GM18526 (cell line): ENCODE results near the gene EPHA7.

Experiments
- POLR2A ChIP-seq: IDR thresholded peaks from 3 replicates; pipeline ENCODE4 v1.6.1; 2011; ENCODE audit not compliant: insufficient read length; ENCODE audit errors: extremely low read depth

Gene EPHA7

DNA sequence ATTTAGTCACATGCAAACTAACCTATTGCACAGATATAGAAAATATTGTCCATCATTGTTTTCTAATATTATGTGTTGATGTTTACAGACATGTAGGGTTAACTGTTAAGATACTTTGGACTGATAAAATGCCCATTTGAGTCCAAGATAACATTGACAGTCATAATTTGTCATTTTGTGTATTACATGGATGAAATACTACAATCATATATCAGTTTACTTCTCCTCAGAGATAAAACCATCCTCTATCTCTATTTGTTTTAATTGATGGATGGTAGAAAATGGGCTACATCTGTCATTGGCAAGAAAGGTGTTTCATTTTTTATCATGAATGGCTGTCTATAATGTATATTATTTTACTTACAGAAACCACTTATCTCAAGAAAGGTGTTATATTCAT lies 6.2 kb downstream of the EPHA7 start:
- no peak for TF ChIP-seq POLR2A

DNA sequence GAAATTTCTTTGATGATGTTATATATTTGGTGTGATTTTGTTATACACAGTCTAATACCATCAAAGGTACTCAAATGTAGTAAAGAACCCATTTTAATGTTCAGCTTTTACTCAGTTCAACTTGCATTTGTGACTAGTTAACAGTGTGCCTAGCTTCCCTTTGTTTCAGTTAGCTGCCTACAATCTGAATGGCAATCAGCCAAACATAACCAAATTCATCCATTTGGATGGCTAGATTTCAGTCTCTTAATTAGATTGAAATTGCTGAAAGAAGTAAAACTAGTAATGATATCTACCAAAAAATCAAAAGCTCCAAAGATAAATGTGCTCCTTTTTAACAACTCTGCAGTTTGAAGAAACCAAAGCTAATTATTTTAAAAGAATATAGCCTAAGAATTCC lies 6.9 kb downstream of the EPHA7 start:
- TF ChIP-seq POLR2A, result no peak

DNA sequence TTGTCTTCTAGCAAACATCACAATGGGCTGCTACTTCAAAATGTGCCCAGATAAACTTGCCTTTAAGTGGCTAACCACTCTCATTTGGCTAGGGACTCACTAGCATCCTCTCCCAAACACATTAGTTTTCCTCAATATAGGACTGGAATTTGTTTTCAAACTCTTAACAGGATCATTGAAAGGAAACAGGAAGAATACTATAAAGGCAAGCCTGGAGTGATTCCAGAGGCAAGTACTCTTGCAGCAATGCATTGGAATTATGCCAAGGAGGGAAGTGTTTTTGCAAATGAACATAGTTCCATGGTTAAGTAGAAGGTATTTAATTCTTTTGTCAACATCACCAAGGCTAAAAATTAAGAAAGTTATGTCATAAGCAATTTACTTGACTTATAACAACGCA lies 12.2 kb downstream of the EPHA7 start:
- TF ChIP-seq POLR2A, result no peak

DNA sequence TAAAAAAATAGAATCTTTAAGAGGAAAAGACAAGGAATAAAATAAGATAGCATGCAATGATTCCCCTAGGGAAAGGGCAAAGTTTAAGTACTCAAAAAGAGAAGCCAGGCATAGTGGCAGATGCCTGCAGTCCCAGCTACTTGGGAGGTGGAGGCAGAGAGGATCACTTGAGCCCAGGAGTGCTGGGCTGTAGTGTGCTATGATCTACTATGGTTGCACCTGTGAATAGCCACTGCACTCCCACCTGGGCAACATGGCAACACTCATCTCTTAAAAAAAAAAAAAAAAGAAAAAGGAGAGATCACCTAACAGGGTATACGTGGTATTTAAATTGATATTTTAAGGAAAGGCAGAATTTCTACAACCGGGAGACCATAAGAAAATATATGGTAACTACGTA lies 16.0 kb downstream of the EPHA7 start:
- TF ChIP-seq POLR2A, result no peak

DNA sequence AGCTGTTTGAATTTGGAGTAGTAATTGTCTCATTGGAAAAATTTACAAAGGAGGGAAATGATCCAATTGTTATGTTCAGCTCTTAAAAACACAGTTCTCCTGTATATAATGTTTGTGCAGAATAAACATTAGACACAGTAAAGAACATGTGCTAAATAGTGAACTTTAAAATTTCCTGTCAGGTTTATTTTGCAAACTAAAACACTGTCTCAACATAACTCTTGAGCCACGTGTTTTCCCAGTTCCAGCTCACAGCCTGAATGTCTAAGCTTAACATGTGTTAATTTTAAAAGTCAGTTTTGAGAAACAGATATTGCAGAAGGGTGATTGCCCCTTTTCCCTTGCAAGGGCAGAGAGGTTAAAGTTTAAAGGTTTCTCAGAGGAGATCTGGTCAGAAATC lies 20.6 kb downstream of the EPHA7 start:
- TF ChIP-seq POLR2A, result no peak

DNA sequence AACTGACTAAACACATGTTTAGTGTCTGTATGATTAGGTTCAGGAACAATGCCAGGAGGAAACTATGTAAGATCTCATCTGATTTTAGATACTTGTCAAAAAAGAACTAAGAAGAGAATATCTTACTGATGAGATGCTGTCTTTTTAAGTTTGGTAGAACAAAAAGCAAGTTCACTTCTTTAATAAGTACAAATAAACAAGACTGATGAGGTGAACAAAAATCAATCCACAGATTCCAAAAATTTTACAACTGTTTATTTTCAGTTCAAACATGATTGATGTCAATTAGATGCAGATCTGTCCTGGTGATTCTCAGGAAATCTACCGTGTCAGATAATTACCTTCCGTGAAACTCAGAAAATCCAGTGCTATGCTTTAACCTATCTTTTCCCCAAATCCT lies 24.9 kb downstream of the EPHA7 start:
- TF ChIP-seq POLR2A, result no peak

DNA sequence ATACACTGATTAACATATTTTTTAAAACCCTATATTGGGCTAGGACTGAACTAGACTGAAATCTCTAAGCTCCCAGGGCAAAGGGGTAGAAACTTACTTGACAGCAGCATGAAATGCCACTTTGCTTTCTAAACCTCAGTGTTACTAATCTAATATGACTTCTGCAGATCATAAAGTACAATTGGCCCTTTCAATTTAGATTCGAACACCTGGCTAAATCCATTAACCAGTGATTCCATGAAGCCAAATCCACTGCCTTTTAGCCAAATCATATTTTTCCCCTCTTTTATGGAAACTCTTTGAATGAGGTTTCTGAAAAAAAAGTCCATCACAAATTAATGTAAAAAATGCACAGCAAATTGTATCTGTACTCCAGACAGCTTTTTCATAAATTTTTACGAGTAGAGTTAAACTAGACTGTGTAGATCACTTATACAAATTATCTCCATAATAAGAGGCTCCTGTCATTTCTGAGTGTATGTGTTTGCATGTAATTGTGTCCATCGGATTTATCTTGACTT lies 25.7 kb downstream of the EPHA7 start:
- TF ChIP-seq POLR2A, result no peak

DNA sequence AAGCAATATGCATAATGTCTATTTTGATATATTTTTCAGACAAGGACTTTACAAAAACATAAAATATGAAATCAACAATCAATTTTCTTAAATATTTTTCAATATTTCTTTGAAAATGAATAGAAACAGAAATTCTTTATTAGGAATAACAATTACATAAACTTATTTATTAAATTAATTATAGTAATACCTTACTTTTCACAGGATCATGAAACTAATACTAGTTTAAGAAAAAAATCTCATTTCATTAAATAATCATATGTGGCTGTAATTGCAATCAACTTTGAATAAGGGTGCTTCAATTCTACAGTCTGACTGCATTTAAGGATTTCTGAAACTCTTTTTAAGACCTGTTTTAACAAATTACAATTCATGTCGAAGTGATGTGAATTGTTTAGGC lies 26.6 kb downstream of the EPHA7 start:
- TF ChIP-seq POLR2A, result no peak

DNA sequence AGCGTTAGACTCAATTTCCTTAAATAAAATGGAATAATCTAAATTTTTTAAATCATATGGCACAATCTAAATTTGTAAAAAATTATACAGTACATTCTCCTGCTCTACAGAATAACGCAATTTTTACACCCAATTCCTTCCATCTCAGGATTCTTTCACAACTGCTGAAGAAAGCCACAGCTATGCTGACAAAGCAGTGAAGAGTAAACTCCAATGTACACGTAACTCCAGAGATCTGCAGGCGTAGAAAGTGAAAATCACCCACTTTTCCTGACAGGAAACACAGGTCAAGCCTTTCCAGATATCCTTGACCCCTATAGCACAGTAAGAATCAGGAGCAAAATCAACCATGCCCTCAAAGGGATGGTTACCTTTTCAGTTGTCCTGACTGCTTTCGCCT lies 27.4 kb downstream of the EPHA7 start:
- no peak for TF ChIP-seq POLR2A

DNA sequence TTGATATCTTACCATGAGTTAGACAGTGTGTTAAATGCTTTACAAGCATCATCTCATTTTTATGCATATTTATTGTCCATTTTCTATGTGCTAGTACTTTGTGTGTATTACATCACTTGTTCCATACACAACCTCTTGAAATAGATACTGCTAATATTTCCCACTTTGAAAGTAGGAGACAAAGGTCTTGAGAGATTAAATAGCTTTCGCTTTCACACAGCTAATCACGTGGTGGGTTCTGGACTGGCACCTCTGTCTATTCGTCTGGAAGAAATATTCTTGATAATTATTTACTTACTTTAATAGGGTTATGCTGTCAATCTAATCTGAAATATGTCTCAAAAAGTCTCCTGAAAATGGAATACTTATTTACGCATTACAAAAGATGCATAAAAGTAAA lies 30.2 kb downstream of the EPHA7 start:
- no peak for TF ChIP-seq POLR2A

DNA sequence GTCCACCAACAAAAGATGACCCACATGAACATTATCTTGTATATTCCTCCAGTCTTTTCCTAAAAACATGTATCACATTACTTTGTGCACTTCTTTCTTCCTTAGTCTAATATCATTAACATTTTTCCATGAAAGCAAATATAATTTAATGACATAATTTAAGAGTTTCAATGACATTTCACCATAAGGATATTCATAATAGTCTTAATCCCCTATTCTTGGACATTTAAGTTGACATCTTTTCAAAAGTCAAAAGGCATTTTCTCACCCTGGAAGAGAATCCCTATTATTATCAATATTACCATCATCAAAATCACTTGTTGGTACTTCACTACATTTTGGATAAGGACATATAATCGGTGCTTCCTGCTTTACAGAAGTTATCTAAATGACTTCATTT lies 31.3 kb downstream of the EPHA7 start:
- TF ChIP-seq POLR2A, result no peak

DNA sequence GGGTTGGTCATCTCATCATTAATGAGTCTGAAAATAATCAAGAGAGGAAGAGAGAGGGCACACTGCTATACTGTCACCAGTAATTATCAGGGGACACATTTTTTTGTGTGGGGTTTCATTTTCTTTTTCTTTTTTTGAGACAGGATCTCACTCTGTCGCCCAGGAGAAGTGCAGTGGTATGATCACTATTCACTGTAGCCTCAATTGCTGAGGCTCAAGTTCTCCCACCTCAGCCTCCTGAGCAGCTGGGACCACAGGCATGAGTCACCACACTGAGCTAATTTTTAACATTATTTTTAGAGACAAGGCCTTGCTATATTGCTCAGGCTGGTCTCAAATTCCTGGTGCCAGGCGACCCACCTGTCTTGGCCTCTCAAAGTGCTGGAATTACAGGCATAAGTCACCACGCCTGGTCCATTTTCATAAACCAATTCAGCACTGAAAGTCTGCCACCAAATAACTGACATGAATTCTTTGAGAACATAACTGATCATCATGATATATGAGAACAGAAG lies 43.3 kb downstream of the EPHA7 start:
- TF ChIP-seq POLR2A, result no peak

DNA sequence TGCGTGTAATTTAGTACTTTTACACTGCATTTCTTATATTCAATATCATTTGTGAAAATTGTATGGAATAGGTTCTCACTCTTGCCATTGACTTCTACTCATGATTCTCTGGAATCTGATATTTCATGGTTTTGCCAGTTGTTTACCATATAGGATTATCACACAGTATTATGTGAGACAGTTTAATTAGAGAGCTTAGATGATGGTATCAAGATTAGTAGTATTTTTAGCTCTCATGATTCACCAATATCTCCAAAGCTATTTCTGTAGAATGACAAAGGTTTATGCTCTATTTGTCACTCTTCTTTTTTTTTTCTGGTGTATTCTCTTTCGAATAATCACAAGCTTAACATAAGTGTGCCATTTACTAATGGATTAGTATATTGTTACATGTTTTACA lies 45.9 kb downstream of the EPHA7 start:
- TF ChIP-seq POLR2A, result no peak

DNA sequence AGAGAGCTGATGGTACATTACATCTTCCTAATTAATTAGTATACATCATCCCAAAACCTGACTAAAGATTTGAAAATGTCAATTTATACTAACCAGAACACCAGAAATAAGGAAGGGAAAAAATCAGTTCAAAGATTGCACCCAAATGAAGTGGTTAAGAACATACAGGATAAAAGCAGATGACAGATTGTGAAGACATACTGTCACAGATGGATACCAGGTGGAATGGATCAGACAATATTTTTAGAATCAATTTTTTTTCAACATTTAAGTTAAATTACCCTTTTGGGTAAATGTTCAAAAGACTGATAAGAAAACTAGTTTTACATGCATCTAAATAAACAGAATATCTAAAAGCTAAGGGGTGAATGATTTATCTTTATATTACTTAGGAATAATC lies 47.6 kb downstream of the EPHA7 start:
- TF ChIP-seq POLR2A, result no peak

DNA sequence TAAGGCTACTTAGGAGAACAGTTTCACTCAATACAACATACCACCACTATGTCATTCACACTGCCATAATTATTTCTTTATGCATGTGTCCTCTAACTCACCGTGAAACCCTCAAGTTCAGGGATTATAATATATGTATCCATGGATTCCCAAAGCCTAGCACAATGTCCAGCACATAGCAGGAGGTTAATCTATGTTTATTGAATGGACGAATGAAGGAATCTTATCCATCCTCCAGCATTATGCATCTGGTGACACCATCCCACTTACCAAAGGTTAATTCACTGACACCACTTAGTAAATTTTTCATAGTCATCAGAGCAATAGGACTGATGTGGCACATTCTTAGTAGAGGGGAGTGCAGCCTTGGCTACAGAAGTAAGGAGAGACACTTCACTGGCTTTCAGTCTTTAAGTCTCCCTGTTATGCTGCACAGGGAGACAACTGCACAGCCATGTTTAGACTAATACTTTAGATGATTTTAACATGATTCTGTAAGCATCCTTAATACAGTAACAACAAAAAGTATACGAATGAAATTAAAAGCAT lies 49.7 kb downstream of the EPHA7 start:
- TF ChIP-seq POLR2A, result no peak

DNA sequence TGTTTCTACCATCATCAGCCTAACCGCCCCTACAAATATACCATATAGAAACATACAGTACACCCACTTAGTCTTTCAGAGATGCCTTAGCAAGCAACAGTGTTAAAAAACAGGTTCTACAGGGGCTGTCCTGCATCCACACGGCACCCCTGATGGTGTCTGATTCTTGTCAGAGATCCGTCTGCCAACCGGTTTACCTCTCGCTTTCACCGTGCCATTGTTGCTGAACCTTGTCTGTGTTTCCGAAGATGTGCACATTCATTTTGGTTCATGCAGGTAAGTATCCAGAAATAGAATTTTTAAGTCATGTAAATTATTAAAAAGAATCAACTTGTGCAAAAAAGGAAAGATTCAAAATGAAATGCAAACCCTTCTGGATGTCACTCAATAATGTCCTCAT lies 52.9 kb downstream of the EPHA7 start:
- TF ChIP-seq POLR2A, result no peak

DNA sequence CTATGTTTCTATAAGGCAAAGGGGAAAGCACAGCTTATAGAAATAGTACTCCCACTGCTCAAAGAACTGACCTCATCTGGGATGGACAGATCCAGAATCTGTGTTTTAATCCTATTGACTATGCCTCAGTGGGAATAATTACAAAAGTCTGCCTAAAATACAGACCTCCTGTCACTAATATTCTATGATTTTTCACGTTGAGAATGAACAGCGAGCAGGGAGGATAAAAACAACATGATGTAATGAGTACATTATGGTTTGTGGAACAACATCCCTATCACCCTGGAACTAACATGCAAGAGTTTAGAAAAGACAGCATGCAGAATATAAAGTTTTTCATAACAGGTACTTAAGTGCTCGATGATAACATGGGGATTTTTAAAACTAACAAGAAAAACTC lies 53.9 kb downstream of the EPHA7 start:
- no peak for TF ChIP-seq POLR2A
